NCI-H2029 treated with DMSO at 0.1 percent for 48 hours (cell line): Measurements from ENCODE around the gene PHOX2B.
"Not testable (repeated sequence)": the region's sequence is repeated elsewhere in the genome, so short reads cannot be mapped to it uniquely, and the experiment has no call there.

Experiments
- DNase-seq: peaks from one replicate; lab custom pipeline; 2025; lab: John Stamatoyannopoulos, UW

PHOX2B gene

DNA sequence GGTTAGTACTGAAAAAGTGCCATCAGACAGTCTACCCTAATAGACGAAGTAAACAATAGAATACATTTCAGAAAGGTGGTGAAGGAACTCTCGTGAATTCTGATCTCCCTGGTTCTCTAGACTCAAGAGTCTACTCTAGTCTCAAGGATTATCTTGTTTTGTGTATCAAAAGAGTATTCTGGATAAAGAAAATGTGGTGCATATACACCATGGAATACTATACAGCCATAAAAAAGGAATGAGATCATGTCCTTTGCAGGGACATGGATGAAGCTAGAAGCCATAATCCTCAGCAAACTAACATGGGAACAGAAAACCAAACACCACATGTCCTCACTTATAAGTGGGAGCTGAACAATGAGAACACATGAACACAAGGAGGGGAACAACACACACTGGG lies 36.9 kb downstream of the PHOX2B start:
- not testable (repeated sequence) for DNase-seq

DNA sequence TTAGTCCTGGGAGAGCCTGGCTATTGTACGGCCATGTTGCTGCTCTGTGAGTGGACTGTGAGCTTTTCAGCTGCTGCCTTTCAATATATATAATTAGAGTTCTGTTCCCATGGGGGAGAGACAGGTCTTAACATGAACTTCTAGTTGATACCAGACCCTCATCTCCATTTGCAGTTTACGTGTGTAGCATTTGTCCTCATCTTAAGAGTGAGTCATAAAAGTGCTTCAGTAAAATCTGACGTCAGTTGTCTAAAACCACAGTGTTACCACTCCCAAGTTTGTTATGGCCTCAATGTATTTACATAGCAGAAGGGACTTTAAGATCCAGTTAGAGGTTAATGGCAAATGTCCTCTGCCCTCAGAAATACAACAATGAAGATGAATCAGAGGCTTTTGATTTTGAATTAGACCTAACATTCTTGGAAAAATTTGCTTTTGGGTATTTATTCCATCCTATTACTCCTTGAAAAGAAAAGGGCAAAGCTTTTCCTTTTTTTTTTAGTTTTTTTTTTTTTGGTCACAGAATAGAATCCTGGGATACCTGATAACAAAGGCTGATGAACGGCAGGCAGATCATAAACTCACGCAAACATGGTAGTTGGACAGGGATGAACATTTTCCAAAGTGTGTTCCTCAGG lies 38.6 kb downstream of the PHOX2B start:
- DNase-seq = no peak

DNA sequence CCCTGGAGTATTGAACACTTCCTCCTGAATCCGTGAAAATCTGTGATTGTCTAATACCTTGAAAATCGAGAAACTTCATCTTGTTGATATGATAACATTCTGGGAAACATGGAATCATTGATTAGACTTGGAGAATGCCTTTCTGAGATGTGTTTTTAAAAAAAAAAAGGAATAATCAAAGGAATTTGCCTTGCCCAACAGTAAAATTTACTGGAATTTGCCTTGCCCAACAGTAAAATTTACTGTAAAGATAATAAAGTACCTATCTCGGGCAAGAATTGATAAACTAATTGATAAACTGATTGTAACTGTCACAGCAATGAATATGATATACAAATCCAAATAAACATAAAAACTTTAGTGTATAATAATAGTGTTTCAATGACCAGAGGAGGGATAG lies 44.7 kb downstream of the PHOX2B start:
- DNase-seq = no peak

DNA sequence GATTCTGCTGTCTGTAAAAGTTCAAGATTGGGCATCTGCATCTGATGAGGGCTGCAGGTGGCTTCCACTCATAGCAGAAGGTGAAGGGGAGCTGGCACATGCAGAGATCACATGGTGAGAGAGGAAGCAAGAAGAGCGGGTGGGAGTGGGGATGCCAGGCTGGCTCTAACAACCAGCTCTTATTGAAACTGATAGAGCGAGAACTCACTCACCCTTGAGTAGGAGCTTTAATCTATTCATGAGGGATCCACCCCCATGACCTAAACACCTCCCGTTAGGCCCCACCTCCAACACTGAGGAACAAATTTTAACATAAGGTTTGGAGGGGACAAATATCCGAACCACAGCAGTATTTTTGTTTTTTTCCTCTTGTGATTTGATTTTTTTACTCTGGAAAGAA lies 45.8 kb downstream of the PHOX2B start:
- DNase-seq = no peak

DNA sequence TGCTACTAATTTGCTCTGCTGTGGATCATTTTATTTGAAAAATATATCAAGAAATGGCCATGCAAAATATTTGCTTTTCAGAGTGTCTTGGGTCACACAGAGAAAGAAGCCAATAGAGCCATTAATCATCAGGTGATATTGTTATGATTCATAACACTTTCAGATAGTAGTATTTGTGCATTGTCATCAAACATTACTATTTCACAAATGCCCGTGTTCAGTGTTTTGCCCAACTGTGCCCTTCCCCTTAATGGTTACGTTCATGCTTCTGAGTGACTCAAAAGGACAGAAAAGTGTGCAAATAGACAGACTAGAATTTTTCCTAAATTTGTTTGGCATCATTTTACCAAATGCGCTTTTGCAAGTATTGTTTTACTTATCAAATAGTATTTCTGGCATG lies 46.5 kb downstream of the PHOX2B start:
- no peak for DNase-seq

DNA sequence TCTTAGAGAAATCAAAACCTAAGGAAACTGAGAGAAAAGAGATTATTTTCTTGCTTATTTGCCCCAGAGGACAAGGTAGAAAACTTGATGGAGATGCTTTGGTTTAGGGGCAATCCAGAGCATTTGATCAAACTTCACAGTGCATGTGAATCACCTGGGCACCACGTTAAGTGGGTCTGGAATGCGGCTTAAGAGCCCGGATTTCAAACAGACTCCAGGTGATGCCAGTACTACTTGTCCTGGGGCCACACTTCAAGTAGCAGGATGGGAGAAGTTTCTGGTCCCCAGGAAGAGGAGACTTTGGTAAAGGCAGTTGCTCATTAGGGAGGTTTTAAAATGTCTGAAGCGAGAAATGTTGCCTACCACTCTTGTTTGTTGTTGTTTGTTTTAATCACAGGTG lies 51.8 kb downstream of the PHOX2B start:
- no peak for DNase-seq

DNA sequence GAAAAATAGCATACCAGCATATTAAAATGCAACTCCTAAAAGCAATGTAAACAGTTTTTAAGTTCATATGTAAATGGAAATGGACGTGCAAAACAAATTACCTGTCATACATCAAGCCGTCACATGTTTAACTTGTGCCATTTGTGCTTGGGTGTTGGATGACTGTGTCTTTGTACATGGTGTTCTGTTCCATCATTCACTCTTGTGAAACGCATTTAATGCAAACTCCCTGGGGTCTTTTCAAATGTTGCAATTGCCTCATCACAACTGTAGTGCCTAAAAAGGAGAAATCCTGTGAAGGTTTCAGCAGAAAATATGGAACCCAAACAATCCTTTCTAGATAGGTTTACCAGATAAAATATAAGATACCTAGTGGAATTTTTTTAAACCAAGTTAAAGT lies 52.4 kb downstream of the PHOX2B start:
- no peak for DNase-seq
